GM12878 (cell line): ENCODE measurements around the gene MAMDC4. TPM values are rescaled to one million over a fixed set of nuclear protein-coding genes. Genes with fewer than 3 reads are reported as not detected.

Experiments used
- ATAC-seq: fragments of 200-7000 bp; cut with Tn5 transposase; 3 replicates; pipeline ENCODE4 v1.9.1; 2020; ENCODE audit warnings: mild to moderate bottlenecking, moderate library complexity
- BruUV-seq: library from RNA; stranded (reverse); fragments of 400-500 nt; replicated peaks from 2 replicates; lab custom pipeline; 2021; lab: Mats Ljungman, UMichigan
- CTCF ChIA-PET: fragments of 300-600 bp; sonication (Branson Sonifier 250); formaldehyde crosslinking; extraction: SDS; loops from one replicate; lab custom pipeline; 2021; ENCODE audit warnings: inconsistent platforms; lab: Yijun Ruan, JAX
- POLR2A ChIA-PET: fragments of 350-600 bp; formaldehyde crosslinking; extraction: SDS; loops from one replicate; lab custom pipeline; 2021; ENCODE audit warnings: inconsistent platforms; lab: Charles Lee
- RAD21 ChIA-PET: fragments of 300-600 bp; sonication (Branson Sonifier 250); formaldehyde crosslinking; loops from one replicate; lab custom pipeline; 2023; ENCODE audit warnings: antibody characterized with exemption; ENCODE audit not compliant: unreplicated experiment; lab: Charles Lee
- SMC1A ChIA-PET: fragments of 300-600 bp; sonication (Branson Sonifier 250); formaldehyde crosslinking; loops from one replicate; lab custom pipeline; 2023; ENCODE audit not compliant: unreplicated experiment, uncharacterized antibody; lab: Charles Lee
- DNase-seq: peaks from one replicate; pipeline ENCODE4 v3.0.0-alpha.2; 2011; ENCODE audit warnings: low read depth, low spot score
- FAIRE-seq: peaks from 3 replicates; lab custom pipeline; 2011; peaks lifted over from hg19 to GRCh38; lab: Jason Lieb, UNC
- H2AFZ ChIP-seq: 2 replicates; pipeline ENCODE4 v1.6.0; 2011; ENCODE audit warnings: low read depth, low read length, control low read depth; ENCODE audit not compliant: control insufficient read depth
- H3K27ac ChIP-seq: 2 replicates; pipeline ENCODE4 v1.5.1; 2011; ENCODE audit warnings: control low read depth; ENCODE audit not compliant: control insufficient read depth, insufficient read depth
- H3K27me3 ChIP-seq, 2 experiments: replicated peaks in 1 of 2; 2 replicates each; pipeline versions ENCODE4 v1.6.0 to v1.6.1; 2011; ENCODE audit warnings: low read length in 1 of 2; ENCODE audit not compliant: control insufficient read depth in 2 of 2, insufficient read depth in 2 of 2
- H3K36me3 ChIP-seq, 2 experiments: 2 replicates each; pipeline ENCODE4 v1.5.1; 2011; ENCODE audit warnings: low read length in 1 of 2; ENCODE audit not compliant: control insufficient read depth in 2 of 2, insufficient read depth in 2 of 2
- H3K4me1 ChIP-seq: 2 replicates; pipeline ENCODE4 v1.6.1; 2011; ENCODE audit warnings: mild to moderate bottlenecking, low read length, moderate library complexity, mixed read lengths; ENCODE audit not compliant: control insufficient read depth, insufficient read depth
- H3K4me2 ChIP-seq: 2 replicates; pipeline ENCODE4 v1.6.0; 2011; ENCODE audit warnings: control low read depth; ENCODE audit not compliant: control insufficient read depth, insufficient read depth
- H3K4me3 ChIP-seq: fragments of 200-600 bp; sonication (generic); 2 replicates; pipeline ENCODE4 v1.5.1; 2016
- H3K79me2 ChIP-seq: 2 replicates; pipeline ENCODE4 v1.6.0; 2011; ENCODE audit warnings: low read length; ENCODE audit not compliant: control insufficient read depth, insufficient read depth
- H3K9ac ChIP-seq: 2 replicates; pipeline ENCODE4 v1.8.0; 2011; ENCODE audit warnings: low read length, control low read depth, mixed read lengths; ENCODE audit not compliant: control insufficient read depth, insufficient read depth
- H3K9me3 ChIP-seq: replicated peaks from 3 replicates; pipeline ENCODE4 v1.5.1; 2011; ENCODE audit warnings: mild to moderate bottlenecking, low read length; ENCODE audit not compliant: control insufficient read depth, insufficient read depth
- H4K20me1 ChIP-seq: 2 replicates; pipeline ENCODE4 v1.6.0; 2011; ENCODE audit not compliant: control insufficient read depth, insufficient read depth
- ASH2L ChIP-seq: fragments of 300-600, 200-600 bp; sonication (generic); IDR thresholded peaks from 2 replicates; pipeline ENCODE4 v1.6.1; 2017; ENCODE audit warnings: low read depth, mild to moderate bottlenecking, borderline replicate concordance
- GATAD2B ChIP-seq: fragments of 450-650 bp; conservative IDR thresholded peaks from 2 replicates; pipeline ENCODE4 v1.6.1; 2017; ENCODE audit warnings: low read depth, mild to moderate bottlenecking, moderate library complexity
- HDAC2 ChIP-seq: fragments of 200-600 bp; sonication (generic); IDR thresholded peaks from 2 replicates; pipeline ENCODE4 v1.6.1; 2017
- IRF3 ChIP-seq: fragments of 450-650 bp; IDR thresholded peaks from 2 replicates; pipeline ENCODE4 v1.6.1; 2014; ENCODE audit warnings: mild to moderate bottlenecking
- KDM1A ChIP-seq: fragments of 200-600 bp; sonication (generic); IDR thresholded peaks from 2 replicates; pipeline ENCODE4 v1.6.1; 2016; ENCODE audit warnings: borderline replicate concordance
- NFIC ChIP-seq: IDR thresholded peaks from 2 replicates; pipeline ENCODE4 v1.6.1; 2012; ENCODE audit warnings: low read depth, mild to moderate bottlenecking, inconsistent platforms, low read length, moderate library complexity
- NFYA ChIP-seq: IDR thresholded peaks from 2 replicates; pipeline ENCODE4 v1.6.1; 2011; ENCODE audit warnings: low read depth, mild to moderate bottlenecking, low read length, improper control_type of control experiment, borderline replicate concordance
- NKRF ChIP-seq: fragments of 450-650 bp; conservative IDR thresholded peaks from 2 replicates; pipeline ENCODE4 v1.6.1; 2017; ENCODE audit warnings: mild to moderate bottlenecking, moderate library complexity
- PBX3 ChIP-seq: IDR thresholded peaks from 2 replicates; pipeline ENCODE4 v1.6.1; 2011; ENCODE audit warnings: mild to moderate bottlenecking, low read depth, low read length, moderate library complexity; ENCODE audit not compliant: insufficient replicate concordance
- SMARCA5 ChIP-seq: fragments of 450-650 bp; IDR thresholded peaks from 2 replicates; pipeline ENCODE4 v1.6.1; 2017; ENCODE audit warnings: mild to moderate bottlenecking
- SP1 ChIP-seq: IDR thresholded peaks from one replicate; pipeline ENCODE4 v1.6.1; 2011; ENCODE audit warnings: low read depth, low read length
- TBL1XR1 ChIP-seq: IDR thresholded peaks from 2 replicates; pipeline ENCODE4 v1.6.1; 2012; ENCODE audit warnings: low read depth, low read length, improper control_type of control experiment
- WGBS: methylation state at CpG from one replicate; pipeline ENCODE4 v1.1.6; 2016; ENCODE audit warnings: low lambda C conversion rate; ENCODE audit not compliant: insufficient replicate concordance, insufficient coverage; ENCODE audit errors: missing lambda C conversion rate; 5-methylcytosine and 5-hydroxymethylcytosine counted together
- in situ Hi-C: fragments of 300-500 bp; cut with MboI; formaldehyde crosslinking; loops from 9 replicates; pipeline ENCODE4 v1.14.3; 2018; ENCODE audit warnings: mixed read lengths
- intact Hi-C: fragments of 100-400 bp; cut with micrococcal nuclease; formaldehyde crosslinking; loops from one replicate; pipeline ENCODE4 v1.14.2; 2022; ENCODE audit not compliant: unreplicated experiment
- polyA plus RNA-seq, 11 experiments: library from polyadenylated mRNA; depleted of rRNA in 4 of 11; unstranded in 6 of 11; stranded (reverse) in 5 of 11; fragments of >200 nt; fragmentation: Nextera tagmentation in 4 of 11; fragmentation: Illumina TruSeq in 1 of 11; extraction: Ambion mirVana in 4 of 11; extraction: Trizol in 1 of 11; gene quantifications; 1 replicate in 1 of 11; 2 replicates in 10 of 11; pipeline versions ENCODE4 v1.2.1 to v1.2.3, GENCODE V29; 2011 to 2016; ENCODE audit warnings: inconsistent platforms in 2 of 11, missing spikeins in 2 of 11, low read depth in 1 of 11
- total RNA-seq, 4 experiments: library from RNA; depleted of rRNA in 3 of 4; stranded (reverse); fragments of >200 nt in 3 of 4; fragmentation: Illumina TruSeq in 1 of 4; extraction: Trizol in 1 of 4; gene quantifications; 2 replicates each; pipeline versions ENCODE4 v1.2.1 to v1.2.3, GENCODE V29; 2013 to 2021

The MAMDC4 gene
- total and polyA plus RNA-seq, 10 of the 15 experiments (the other 5 are each of a cell fraction or from before 2014, with no cell fraction given): 0.22 to 5.7 (median 2.4) TPM; not detected in 1

- peak; percentile 94 for TF ChIP-seq NKRF
- peak; percentile 100 for TF ChIP-seq SP1
- peak; percentile 98 for TF ChIP-seq NFYA
- peak; percentile 100 for TF ChIP-seq IRF3
These were observed 33.9 kb downstream of the MAMDC4 start, which contains the start of gene TRAF2 (continued) for GRCh38 chr9:136885950-136886578.

- WGBS: under 1% methylated on average over 48 of the region's 76 CpGs
- peak overlapping the region; percentile 12 for H2AFZ ChIP-seq
- no peak for FAIRE-seq
- intact Hi-C loops (loop anchor here (2.0 to 10.0 kb wide), 2 partner anchors 16 to 82 kb away; partner anchors contain the start of gene RABL6), in situ Hi-C loops (no loop called here)
- POLR2A ChIA-PET: interaction anchor here (0.5 to 3.5 kb wide), 9 partner anchors 14 to 265 kb away, joined by 3 to 27 read pairs (median 4); partner anchors contain the start of genes C8G and FBXW5
- H3K9ac ChIP-seq: peak overlapping the region; percentile 96
- peaks cover 61% of the 10 kb centered on the region for H3K79me2 ChIP-seq
- peak overlapping the region; percentile 95 for H3K4me2 ChIP-seq
- peak overlapping the region; percentile 100 for H3K4me3 ChIP-seq
- SMC1A ChIA-PET: interaction anchor here (8.0 kb wide), 1 partner anchor 14 kb away, joined by 70 read pairs; no protein-coding TSS in a partner anchor
- BruUV-seq: TSS peak; percentile 80
- peak; percentile 24 for ATAC-seq
- RAD21 ChIA-PET: interaction anchor here (1.7 to 4.4 kb wide), 3 partner anchors 12 to 40 kb away, joined by 5 to 30 read pairs (median 18); no protein-coding TSS in a partner anchor
- CTCF ChIA-PET: interaction anchor here (1.6 to 6.9 kb wide), 7 partner anchors 12 to 120 kb away, joined by 3 to 46 read pairs (median 13); partner anchors contain the start of genes AJM1, C8G and FBXW5
- peak overlapping the region; percentile 98 for H3K27ac ChIP-seq
- no peak for DNase-seq
- H4K20me1 ChIP-seq: no peaks in the 10 kb centered on the region; the same call in 1 of the 2 replicates
- H3K27me3 ChIP-seq: no peaks in the 10 kb centered on the region
- no peaks in the 10 kb centered on the region for H3K9me3 ChIP-seq
- peaks cover 24% of the 10 kb centered on the region for H3K4me1 ChIP-seq
- peaks cover 6% of the 10 kb centered on the region in 2 experiments; a peak in 3 of 4 replicates for H3K36me3 ChIP-seq
- TF ChIP-seq ASH2L (no peak), GATAD2B (peak; percentile 85), TBL1XR1 (0 out of 2 replicates have a peak, but pooled peaks have one; percentile 5), NFIC (no peak), SMARCA5 (peak; percentile 40; the same call in 1 of the 2 replicates), PBX3 (no peak), NKRF (peak; percentile 80), HDAC2 (no peak), KDM1A (no peak)
These were observed 34.8 kb downstream of the MAMDC4 start for GRCh38 chr9:136886610-136887597.
